Fibroblast of pulmonary artery (primary cell): Measurements from ENCODE around the gene CTNNA3.

Source experiments
- DNase-seq: peaks from one replicate; pipeline ENCODE4 v3.0.0-alpha.2; 2010; ENCODE audit warnings: low read depth
- H3K4me3 ChIP-seq: replicated peaks from 2 replicates; pipeline ENCODE4 v1.5.1; 2011; ENCODE audit warnings: low read depth, mild to moderate bottlenecking, control low read depth, low read length, moderate library complexity
- TF ChIP-seq, protein P1 (sequence below): IDR thresholded peaks from 2 replicates; pipeline ENCODE4 v1.5.1; 2011; ENCODE audit warnings: mild to moderate bottlenecking, control low read depth, low read length, inconsistent platforms; ENCODE audit errors: missing control alignments

The CTNNA3 gene

GRCh38 chr10:66102756-66103155 is 1593.2 kb downstream of the CTNNA3 start:
- TF ChIP-seq, protein P1, sequence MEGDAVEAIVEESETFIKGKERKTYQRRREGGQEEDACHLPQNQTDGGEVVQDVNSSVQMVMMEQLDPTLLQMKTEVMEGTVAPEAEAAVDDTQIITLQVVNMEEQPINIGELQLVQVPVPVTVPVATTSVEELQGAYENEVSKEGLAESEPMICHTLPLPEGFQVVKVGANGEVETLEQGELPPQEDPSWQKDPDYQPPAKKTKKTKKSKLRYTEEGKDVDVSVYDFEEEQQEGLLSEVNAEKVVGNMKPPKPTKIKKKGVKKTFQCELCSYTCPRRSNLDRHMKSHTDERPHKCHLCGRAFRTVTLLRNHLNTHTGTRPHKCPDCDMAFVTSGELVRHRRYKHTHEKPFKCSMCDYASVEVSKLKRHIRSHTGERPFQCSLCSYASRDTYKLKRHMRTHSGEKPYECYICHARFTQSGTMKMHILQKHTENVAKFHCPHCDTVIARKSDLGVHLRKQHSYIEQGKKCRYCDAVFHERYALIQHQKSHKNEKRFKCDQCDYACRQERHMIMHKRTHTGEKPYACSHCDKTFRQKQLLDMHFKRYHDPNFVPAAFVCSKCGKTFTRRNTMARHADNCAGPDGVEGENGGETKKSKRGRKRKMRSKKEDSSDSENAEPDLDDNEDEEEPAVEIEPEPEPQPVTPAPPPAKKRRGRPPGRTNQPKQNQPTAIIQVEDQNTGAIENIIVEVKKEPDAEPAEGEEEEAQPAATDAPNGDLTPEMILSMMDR = no peak

DNA sequence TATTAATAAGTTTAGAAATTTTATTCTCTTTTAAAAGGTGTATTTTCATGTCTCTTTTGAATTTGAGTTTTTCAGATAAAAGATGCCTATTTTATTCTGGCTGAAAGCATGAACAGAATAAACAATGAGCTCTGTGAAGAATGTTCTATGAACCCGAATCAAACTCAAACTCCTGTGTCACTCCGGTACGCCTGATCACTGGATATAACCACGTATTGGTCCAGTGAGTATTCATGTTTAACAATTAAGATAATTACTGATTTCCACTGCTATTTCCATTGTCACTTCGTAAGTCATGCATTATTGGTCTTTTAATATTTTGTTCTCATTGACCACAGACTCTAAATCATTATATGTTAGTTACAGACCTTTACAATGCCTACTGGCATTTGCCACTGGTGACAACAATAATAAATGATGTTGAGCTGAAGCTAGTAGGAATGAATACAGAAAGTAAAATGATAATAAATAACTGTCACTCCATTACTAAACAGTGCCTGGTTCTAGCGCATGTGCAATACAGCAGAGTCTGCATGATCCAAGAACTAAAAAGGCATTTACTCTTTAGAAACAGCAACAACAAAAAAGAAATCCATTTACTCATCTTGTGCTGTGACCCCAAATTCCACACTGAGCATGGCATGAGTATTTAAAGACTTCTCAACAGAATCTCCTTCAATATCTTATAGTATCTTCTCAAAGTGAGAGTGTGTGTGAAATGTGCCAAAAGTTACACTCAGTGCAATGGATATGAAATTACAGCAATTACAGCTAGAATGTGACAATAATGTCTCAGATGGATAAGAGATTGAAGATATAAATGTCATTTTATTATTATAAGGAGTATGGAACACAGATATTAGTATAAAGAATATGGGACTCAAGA is 1597.2 kb downstream of the CTNNA3 start:
- TF ChIP-seq, protein P1 = no peak
- H3K4me3 ChIP-seq = no peak overlapping the region
- DNase-seq = no peak

More at GRCh38 chr10:66102756-66103155, 1593.2 kb downstream of the CTNNA3 start:
- no peak overlapping the region for H3K4me3 ChIP-seq
- no peak for DNase-seq

- no peak overlapping the region for H3K4me3 ChIP-seq
- TF ChIP-seq, protein P1 = no peak
- no peak for DNase-seq
These were observed 1600.4 kb downstream of the CTNNA3 start for GRCh38 chr10:66095610-66096009.

- no peak overlapping the region for H3K4me3 ChIP-seq
- DNase-seq = no peak
- TF ChIP-seq, protein P1 = no peak
These were observed 1610.1 kb downstream of the CTNNA3 start for GRCh38 chr10:66085906-66086305.

DNA sequence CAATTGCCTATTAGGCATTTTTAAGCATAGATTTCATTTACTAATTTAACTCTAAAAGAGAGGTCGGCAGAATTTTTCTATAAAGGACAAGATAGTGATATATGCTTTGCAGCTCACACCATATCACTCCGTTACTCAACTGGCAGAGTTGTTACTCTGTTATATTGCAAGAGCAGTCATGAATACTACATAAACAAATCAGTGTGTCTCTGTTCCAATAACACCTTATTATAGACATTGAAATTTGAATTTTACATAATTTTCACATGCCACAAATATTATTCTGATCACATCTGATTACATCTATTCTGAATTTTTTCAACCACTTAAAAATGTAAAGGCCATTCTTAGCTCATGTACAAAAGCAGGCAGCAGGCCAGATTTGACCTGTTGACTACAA is 1624.1 kb downstream of the CTNNA3 start:
- no peak for DNase-seq
- TF ChIP-seq, protein P1 = no peak

DNA sequence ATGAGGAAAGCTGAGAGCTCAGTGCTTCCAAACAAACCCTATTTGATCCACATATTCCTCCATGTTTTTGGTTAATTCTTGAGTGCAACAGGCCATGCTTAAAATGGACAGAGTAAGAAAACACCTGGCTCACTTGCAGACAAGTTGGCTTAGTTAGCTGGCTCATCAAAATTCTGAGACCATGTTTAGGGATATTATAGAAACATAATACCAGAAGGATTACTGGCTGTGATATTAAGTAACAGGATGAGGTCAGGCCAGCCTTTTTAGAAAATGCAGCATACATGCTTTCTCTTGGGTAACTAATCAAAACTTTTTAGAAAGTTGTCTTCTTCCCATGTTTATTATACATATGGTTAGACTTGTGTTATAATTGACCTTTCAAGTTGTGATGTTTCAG is 1637.4 kb downstream of the CTNNA3 start:
- DNase-seq = no peak
- TF ChIP-seq, protein P1 = no peak
- H3K4me3 ChIP-seq = no peak overlapping the region

More for the DNA sequence above, 1624.1 kb downstream of the CTNNA3 start:
- H3K4me3 ChIP-seq = no peak overlapping the region
